ENCODE measurements around the gene DHX34. TPM values are rescaled to one million over a fixed set of nuclear protein-coding genes. Genes with fewer than 3 reads are reported as not detected.

The DHX34 gene
- total and polyA plus RNA-seq, 7 donors: 3.0 to 12.7 (median 9.1) TPM

- Histone ChIP-seq H3K9me3 (no peaks in the 10 kb centered on the region), H3K4me1 (no peaks in the 10 kb centered on the region), H3K4me3 (no peak overlapping the region), H3K27me3 (peaks cover 0 to 12% (median 10%) of the 10 kb centered on the region in 3 donors), H3K36me3 (no peaks in the 10 kb centered on the region), H3K27ac (no peak overlapping the region)
- no peak for TF ChIP-seq CTCF (IDR thresholded peaks at IDR 0.05)
- no peak for TF ChIP-seq POLR2AphosphoS5 (IDR thresholded peaks at IDR 0.05)
- TF ChIP-seq EP300 (IDR thresholded peaks at IDR 0.05): no peak
- TF ChIP-seq POLR2A (IDR thresholded peaks at IDR 0.05): no peak
- no peak for DNase-seq
- WGBS, 2 donors: 95% methylated on average over 46 of the region's 46 CpGs
- intact Hi-C loops (cut with DNase I): no loop called here
Observed at GRCh38 chr19:47319923-47320871, 28.9 kb upstream of the DHX34 start.

GRCh38 chr19:47321630-47322029 is 27.5 kb upstream of the DHX34 start:
- 81 to 93% methylated on average over 1 of the region's 1 CpG for WGBS, 2 donors
- Histone ChIP-seq H3K9me3 (no peaks in the 10 kb centered on the region), H3K27ac (peak overlapping the region in 2 of 4 donors; percentile 11 to 42), H3K4me3 (no peak overlapping the region), H3K36me3 (no peaks in the 10 kb centered on the region), H3K4me1 (no peaks in the 10 kb centered on the region), H3K27me3 (peaks cover 0 to 12% (median 10%) of the 10 kb centered on the region in 3 donors)
- DNase-seq: no peak
- TF ChIP-seq POLR2A (IDR thresholded peaks at IDR 0.05): no peak
- TF ChIP-seq CTCF (IDR thresholded peaks at IDR 0.05): no peak
- TF ChIP-seq POLR2AphosphoS5 (IDR thresholded peaks at IDR 0.05): no peak
- TF ChIP-seq EP300 (IDR thresholded peaks at IDR 0.05): no peak
- intact Hi-C loops (cut with DNase I): no loop called here

GRCh38 chr19:47322058-47322457 is 27.1 kb upstream of the DHX34 start:
- peaks cover 0 to 12% (median 10%) of the 10 kb centered on the region in 3 donors for H3K27me3 ChIP-seq
- WGBS, 2 donors: 63 to 78% methylated on average over 2 of the region's 2 CpGs
- H3K27ac ChIP-seq: peak overlapping the region in 2 of 4 donors; percentile 11 to 42

GRCh38 chr19:47323409-47323808 is 25.7 kb upstream of the DHX34 start:
- no peaks in the 10 kb centered on the region for H3K9me3 ChIP-seq
- no peaks in the 10 kb centered on the region for H3K4me1 ChIP-seq
- intact Hi-C loops (cut with DNase I): no loop called here
- 73 to 85% methylated on average over 8 of the region's 8 CpGs for WGBS, 2 donors
- TF ChIP-seq CTCF (IDR thresholded peaks at IDR 0.05) (no peak), POLR2AphosphoS5 (IDR thresholded peaks at IDR 0.05) (no peak), POLR2A (IDR thresholded peaks at IDR 0.05) (no peak), EP300 (IDR thresholded peaks at IDR 0.05) (no peak)
- H3K27me3 ChIP-seq: peaks cover 0 to 12% (median 10%) of the 10 kb centered on the region in 3 donors
- H3K36me3 ChIP-seq: no peaks in the 10 kb centered on the region
- no peak for DNase-seq
- H3K27ac ChIP-seq: peak overlapping the region in 2 of 4 donors; percentile 34 to 57
- H3K4me3 ChIP-seq: no peak overlapping the region

More at GRCh38 chr19:47322058-47322457, 27.1 kb upstream of the DHX34 start:
- no peak for TF ChIP-seq EP300 (IDR thresholded peaks at IDR 0.05)
- TF ChIP-seq CTCF (IDR thresholded peaks at IDR 0.05): no peak
- no peak for TF ChIP-seq POLR2A (IDR thresholded peaks at IDR 0.05)
- peak in 1 of 4 donors; percentile 12 for TF ChIP-seq POLR2AphosphoS5 (IDR thresholded peaks at IDR 0.05)
- intact Hi-C loops (cut with DNase I): no loop called here
- no peaks in the 10 kb centered on the region for H3K36me3 ChIP-seq
- H3K4me3 ChIP-seq: no peak overlapping the region
- H3K9me3 ChIP-seq: no peaks in the 10 kb centered on the region
- no peaks in the 10 kb centered on the region for H3K4me1 ChIP-seq
- DNase-seq: no peak

Data from sigmoid colon (tissue), 7 donors.